HG02759 (cell line): ENCODE results near the gene YWHAH.
A peak's percentile ranks its signal among the peaks of the same experiment; 100 is the strongest.

ENCODE experiments used
- ATAC-seq: cut with Tn5 transposase; IDR thresholded peaks from one replicate; pipeline ENCODE4 v1.9.1; 2021; ENCODE audit warnings: mild to moderate bottlenecking, moderate library complexity; ENCODE audit not compliant: unreplicated experiment

The YWHAH gene

DNA sequence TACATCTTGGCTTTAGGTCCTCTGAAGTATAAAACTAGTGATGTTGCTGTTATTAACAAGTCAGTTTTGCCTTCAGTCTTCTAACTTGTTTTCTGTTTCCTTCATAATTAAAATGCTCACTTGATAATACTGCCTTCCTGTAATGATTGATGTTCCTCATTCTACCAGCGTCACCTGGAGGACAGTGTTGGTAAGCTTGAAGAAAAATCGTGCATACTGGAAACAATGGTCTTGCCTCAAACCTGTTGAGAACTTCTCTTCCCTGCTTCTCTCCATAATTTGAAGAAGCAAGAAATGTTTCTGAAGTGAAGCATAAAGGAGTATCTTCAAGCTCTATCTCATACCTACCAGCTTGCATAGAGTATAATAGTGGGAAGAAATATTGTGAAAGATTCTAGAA lies 3.0 kb downstream of the YWHAH start:
- ATAC-seq, result no peak

GRCh38 chr22:31948002-31948401 lies 3.7 kb downstream of the YWHAH start:
- ATAC-seq, result no peak

GRCh38 chr22:31950226-31950625 lies 5.9 kb downstream of the YWHAH start:
- no peak for ATAC-seq

- ATAC-seq, result no peak
These were observed 7.1 kb downstream of the YWHAH start for GRCh38 chr22:31951194-31952093.

DNA sequence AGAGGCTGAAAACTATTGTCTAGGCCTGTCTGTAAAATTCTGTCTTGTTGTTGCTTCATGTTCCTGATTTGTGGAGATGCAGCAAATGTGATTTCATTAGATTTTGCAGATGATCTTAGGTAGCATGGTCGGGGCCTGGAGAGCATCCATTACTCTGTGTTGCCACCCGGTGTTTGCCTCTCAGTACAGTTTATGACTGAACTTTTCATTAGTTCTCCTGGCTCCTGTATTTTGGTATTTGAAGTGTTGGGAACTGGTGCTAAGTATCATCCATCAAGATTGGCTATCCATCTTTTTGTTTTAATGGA lies 7.7 kb downstream of the YWHAH start:
- no peak for ATAC-seq

- no peak for ATAC-seq
These were observed 8.1 kb downstream of the YWHAH start for GRCh38 chr22:31952472-31952871.

- no peak for ATAC-seq
These were observed 8.9 kb downstream of the YWHAH start for GRCh38 chr22:31953261-31953660.

DNA sequence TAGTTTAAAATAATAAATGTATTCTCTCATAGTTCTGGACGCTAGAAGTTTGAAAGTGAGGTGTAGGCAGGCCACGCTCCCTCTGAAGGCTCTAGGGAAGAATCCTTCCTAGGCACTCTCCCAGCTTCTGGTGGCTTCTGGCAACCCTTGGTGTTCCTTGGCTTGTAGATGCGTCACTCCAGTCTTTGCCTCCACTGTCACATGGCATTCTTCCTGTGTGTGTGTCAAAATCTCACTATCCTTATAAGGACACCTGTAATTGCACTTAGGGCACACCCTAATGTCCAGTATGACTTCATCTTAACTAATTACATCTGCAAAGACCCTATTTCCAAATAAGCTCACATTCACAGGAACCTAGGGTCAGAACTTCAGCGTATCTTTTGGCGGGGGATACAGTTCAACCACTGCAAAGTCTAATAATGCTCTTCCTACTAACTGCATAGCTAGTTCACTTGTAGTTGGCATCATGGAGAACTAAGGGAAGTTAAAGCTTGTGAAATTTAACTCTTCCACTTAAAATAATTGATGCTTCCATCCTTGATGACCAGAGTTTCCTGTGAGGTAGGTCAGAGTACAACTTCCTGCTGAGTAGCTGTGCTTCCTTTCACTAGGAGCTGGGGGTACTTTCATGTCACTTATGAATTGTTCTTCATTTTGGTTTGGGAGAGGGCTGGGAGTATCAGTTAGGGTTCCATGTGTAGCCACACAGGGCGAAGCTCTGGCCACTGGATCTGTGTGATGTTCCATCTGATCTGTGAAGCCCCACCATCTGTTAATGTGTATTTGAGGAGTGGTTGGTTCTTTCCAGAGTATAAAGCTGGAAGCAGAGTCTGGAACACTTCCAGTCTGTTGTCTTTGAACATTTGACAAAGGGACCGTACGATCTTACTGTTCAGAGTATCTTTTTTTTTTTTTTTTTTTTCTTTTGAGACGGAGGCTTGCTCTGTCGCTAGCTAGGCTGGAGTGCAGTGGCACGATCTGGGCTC lies 10.5 kb downstream of the YWHAH start:
- no peak for ATAC-seq

- no peak for ATAC-seq
These were observed 12.0 kb downstream of the YWHAH start for GRCh38 chr22:31956360-31956759.

GRCh38 chr22:31957970-31958594 lies 13.7 kb downstream of the YWHAH start:
- no peak for ATAC-seq

DNA sequence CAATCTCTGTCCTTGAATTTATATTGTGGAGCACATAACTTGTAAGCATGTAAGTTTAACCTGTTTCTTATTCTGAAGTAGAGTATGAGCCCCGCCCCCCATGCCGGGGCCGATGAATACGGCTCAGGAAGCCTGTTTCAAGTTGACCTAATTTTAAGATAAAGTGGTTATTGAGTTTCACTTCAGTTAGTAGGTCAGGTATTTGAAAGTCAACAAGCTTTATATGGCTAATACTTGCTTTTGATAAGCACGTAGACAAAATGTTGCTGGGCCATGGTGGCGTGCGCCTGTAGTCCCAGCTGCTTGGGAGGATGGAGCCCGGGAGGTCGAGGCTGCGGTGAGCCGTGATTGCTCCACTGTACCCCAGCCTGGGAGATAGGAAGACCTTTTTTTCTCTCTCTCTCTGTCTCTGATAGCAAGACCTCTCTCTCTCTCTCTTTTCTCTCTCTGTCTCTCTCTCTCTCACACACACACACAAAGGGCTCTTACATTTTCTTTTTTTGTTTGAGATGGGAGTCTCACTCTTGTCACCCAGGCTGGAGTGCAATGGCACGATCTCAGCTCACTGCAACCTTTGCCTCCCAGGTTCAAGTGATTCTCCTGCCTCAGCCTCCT lies 14.4 kb downstream of the YWHAH start:
- no peak for ATAC-seq

DNA sequence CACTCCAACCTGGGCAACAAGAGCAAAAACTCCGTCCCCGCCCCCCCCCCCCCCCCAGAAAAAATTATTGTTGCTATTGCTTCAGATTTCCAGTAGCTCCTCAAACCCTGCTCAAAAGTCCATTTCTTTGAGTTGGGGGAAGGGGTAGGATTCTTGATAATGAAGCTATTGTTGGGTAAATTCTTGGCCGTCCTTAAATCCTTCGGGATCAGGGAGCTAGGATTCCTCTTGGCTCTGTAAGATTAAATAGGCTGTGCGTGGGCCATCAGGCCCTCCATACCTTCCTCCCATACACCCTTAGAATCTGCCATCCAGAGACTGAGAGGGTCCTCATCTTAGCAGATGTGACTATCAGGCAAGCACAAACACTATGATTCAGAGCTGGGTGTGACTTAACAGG lies 16.4 kb downstream of the YWHAH start:
- no peak for ATAC-seq

- no peak for ATAC-seq
These were observed 18.2 kb downstream of the YWHAH start for GRCh38 chr22:31962387-31963125.

DNA sequence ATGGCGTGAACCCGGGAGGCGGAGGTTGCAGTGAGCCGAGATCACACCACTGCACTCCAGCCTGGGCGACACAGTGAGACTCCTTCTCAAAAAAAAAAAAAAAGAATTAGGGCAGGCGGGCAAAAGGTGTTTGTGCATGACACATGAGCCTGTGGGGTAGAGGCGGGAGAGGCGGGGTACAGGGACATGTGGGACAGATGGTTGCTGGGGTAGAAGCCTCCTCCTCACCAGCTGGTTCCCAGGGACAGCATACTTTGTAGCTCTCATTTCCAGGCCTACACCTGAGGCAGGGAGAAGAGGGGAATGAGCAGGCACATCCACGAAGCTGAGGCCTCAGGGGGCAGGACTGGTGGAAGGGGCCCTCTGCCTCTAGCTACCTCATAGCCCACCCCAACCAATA lies 23.7 kb downstream of the YWHAH start:
- no peak for ATAC-seq

DNA sequence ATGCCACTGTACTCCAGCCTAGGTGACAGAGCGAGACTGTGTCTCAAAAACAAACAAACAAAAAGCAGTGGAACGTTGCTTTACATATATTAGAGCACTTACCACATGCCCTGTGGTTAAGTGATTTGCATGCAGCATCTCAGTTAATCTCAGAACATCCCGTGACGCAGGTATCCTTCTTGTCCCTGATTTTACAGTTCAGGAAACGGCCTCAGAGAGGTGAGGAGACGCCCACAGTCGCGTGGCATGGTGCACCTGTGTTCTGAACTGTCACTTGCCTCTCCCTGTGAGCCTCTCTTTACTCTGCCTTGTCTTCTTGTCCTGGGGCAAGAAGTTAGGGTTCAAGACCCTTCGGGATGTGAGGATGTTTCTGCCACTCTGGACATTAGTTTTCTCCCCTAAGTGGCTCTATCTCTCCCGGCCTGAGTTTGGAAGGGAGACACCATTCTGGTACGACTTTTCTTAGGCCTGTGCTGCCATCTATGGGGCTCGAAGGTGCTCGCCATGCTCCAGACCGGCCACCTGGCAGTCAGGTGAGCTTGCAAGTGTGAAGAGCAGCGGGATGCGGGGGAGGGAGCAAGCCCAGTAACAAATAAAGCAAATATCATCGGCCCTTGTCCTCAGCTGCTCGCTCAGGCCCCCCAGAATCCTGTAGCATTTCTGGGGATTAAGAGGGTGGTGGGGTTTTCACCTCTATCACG lies 25.6 kb downstream of the YWHAH start:
- peak; percentile 51 for ATAC-seq

GRCh38 chr22:31970490-31971444 lies 26.4 kb downstream of the YWHAH start:
- peak; percentile 76 for ATAC-seq

DNA sequence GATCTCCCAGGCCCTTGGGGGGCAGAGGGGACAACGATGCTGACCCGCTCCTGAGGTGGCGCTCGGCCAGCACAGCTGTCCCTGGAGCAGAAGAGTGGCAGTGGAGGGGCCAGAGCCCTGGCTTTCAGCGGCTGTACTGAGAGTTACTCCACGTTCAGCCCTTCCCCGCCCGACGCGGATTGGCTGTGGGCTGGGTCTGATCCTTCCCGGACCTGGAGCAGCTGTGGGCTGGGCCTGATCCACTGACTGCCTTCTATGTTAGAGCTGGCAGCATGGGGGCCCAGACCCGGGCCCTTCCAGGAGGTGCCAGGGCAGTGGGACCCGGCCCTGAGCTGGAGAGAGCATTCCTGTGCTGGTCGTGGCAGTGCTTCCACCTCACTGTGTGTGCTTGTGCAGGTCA lies 27.8 kb downstream of the YWHAH start:
- ATAC-seq, result no peak

- ATAC-seq, result no peak
These were observed 29.4 kb downstream of the YWHAH start for GRCh38 chr22:31973739-31974138.
